Activated T-helper 1 cell treated with anti-CD3 and anti-CD28 coated beads, Interleukin-12 subunit alpha, Interleukin-12 subunit beta, Interleukin-2, Interleukin-4 antibody, amounts not matched to agents 30 ng/mL and 10 ng/mL and 1 ng/mL, durations not matched to agents 14 hours and 24 hours and 36 hours (primary cell): Measurements from ENCODE around the gene ZNF800. TPM values are rescaled to one million over a fixed set of nuclear protein-coding genes. Genes with fewer than 3 reads are reported as not detected.

ENCODE experiments used
- DNase-seq: peaks from one replicate; pipeline ENCODE4 v3.0.0; 2021; ENCODE audit warnings: low spot score
- H3K27ac Mint-ChIP-seq: one replicate; pipeline ENCODE4 v1.8.0; 2021; ENCODE audit warnings: mild to moderate bottlenecking, mixed read lengths
- H3K27me3 Mint-ChIP-seq: one replicate; pipeline ENCODE4 v1.8.0; 2022; ENCODE audit warnings: mild to moderate bottlenecking, moderate library complexity, mixed read lengths; ENCODE audit not compliant: insufficient read depth
- H3K36me3 Mint-ChIP-seq: one replicate; pipeline ENCODE4 v1.8.0; 2021; ENCODE audit warnings: low read depth, mixed read lengths
- H3K4me1 Mint-ChIP-seq: one replicate; pipeline ENCODE4 v1.8.0; 2021; ENCODE audit warnings: low read depth, mixed read lengths
- H3K4me3 Mint-ChIP-seq: one replicate; pipeline ENCODE4 v1.8.0; 2021; ENCODE audit warnings: mild to moderate bottlenecking, moderate library complexity, mixed read lengths
- H3K9me3 Mint-ChIP-seq: one replicate; pipeline ENCODE4 v1.8.0; 2021; ENCODE audit warnings: mixed read lengths
- intact Hi-C: fragments of 100-400 bp; cut with micrococcal nuclease; formaldehyde crosslinking; loops from one replicate; pipeline ENCODE4 v1.15.1; 2024
- total RNA-seq: library from RNA; stranded (reverse); gene quantifications from 2 replicates; pipeline ENCODE4 v1.2.3, GENCODE V29; 2022

Gene ZNF800
- total RNA-seq, 1 donor from 2014 or later: 39.1 TPM

- Mint-ChIP-seq H3K27ac (no peak overlapping the region), H3K4me3 (no peak overlapping the region), H3K36me3 (peaks cover 21% of the 10 kb centered on the region), H3K4me1 (peaks cover 5% of the 10 kb centered on the region), H3K27me3 (no peaks in the 10 kb centered on the region), H3K9me3 (no peaks in the 10 kb centered on the region)
- DNase-seq: no peak
- intact Hi-C loops: no loop called here
Observed at GRCh38 chr7:127361736-127362135, 30.8 kb downstream of the ZNF800 start.

DNA sequence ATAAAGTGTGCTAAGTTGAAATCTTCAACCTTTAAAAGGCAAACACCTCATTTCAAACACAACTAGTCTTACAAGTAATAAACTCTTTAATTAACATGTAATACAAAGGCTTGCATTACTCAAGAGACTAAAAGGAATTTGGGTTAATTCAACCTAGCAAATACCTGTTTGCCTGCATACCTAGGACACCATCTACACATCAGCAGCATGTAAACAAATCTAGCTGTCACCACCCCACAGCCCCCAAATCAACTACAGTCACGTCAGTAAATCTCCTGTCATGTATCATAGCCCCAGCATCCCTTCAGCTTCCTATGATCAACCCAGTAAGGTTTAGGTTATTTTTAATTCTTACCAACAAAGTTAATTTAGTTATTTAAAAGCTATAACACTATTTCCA, 33.5 kb downstream of the ZNF800 start:
- DNase-seq: no peak
- intact Hi-C loops: no loop called here
- Mint-ChIP-seq H3K27me3 (no peaks in the 10 kb centered on the region), H3K4me1 (no peaks in the 10 kb centered on the region), H3K4me3 (no peak overlapping the region), H3K36me3 (peaks cover 22% of the 10 kb centered on the region), H3K27ac (no peak overlapping the region), H3K9me3 (no peaks in the 10 kb centered on the region)

GRCh38 chr7:127353897-127354296, 38.6 kb downstream of the ZNF800 start:
- H3K27ac Mint-ChIP-seq: no peak overlapping the region
- H3K9me3 Mint-ChIP-seq: no peaks in the 10 kb centered on the region
- H3K4me1 Mint-ChIP-seq: peaks cover 4% of the 10 kb centered on the region
- no peak overlapping the region for H3K4me3 Mint-ChIP-seq
- DNase-seq: no peak
- intact Hi-C loops: no loop called here
- peaks cover 23% of the 10 kb centered on the region for H3K36me3 Mint-ChIP-seq
- H3K27me3 Mint-ChIP-seq: no peaks in the 10 kb centered on the region

DNA sequence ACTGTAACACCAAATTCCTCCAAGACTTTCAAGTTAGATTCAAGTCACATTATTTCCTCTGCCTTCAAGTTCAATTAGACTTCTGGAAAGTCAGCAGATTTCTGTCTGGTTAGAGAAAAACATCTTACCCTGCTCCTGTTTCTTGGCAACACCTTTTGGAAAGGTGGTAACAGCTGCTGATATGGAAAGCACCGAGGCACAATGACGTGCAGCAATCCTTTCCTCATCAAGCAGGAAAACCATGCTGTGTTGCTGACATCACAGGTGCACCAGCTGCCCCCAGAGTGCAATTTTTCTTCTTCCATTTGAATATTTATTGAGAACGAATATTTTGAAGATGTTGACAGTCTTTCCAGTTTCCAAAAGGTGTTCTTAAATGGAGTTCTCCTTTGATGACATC, 41.9 kb downstream of the ZNF800 start:
- peaks cover 20% of the 10 kb centered on the region for H3K36me3 Mint-ChIP-seq
- no peak for DNase-seq
- peaks cover 18% of the 10 kb centered on the region for H3K27me3 Mint-ChIP-seq
- intact Hi-C loops: no loop called here
- no peak overlapping the region for H3K4me3 Mint-ChIP-seq
- H3K27ac Mint-ChIP-seq: no peak overlapping the region
- H3K9me3 Mint-ChIP-seq: no peaks in the 10 kb centered on the region
- peaks cover 9% of the 10 kb centered on the region for H3K4me1 Mint-ChIP-seq

GRCh38 chr7:127349881-127350280, 42.6 kb downstream of the ZNF800 start:
- Mint-ChIP-seq H3K9me3 (no peaks in the 10 kb centered on the region), H3K27ac (no peak overlapping the region), H3K4me1 (peaks cover 11% of the 10 kb centered on the region), H3K36me3 (peaks cover 15% of the 10 kb centered on the region), H3K27me3 (peaks cover 24% of the 10 kb centered on the region), H3K4me3 (no peak overlapping the region)
- DNase-seq: no peak
- intact Hi-C loops: loop anchor here (2.0 to 5.0 kb wide), 2 partner anchors 43 to 162 kb away; partner anchors contain the start of gene ZNF800

- Mint-ChIP-seq H3K36me3 (peaks cover 13% of the 10 kb centered on the region), H3K9me3 (no peaks in the 10 kb centered on the region), H3K27me3 (peaks cover 24% of the 10 kb centered on the region), H3K4me3 (peak overlapping the region; percentile 25), H3K27ac (no peak overlapping the region), H3K4me1 (peaks cover 7% of the 10 kb centered on the region)
- intact Hi-C loops: loop anchor here (2.0 to 5.0 kb wide), 2 partner anchors 45 to 164 kb away; partner anchors contain the start of gene ZNF800
- DNase-seq: no peak
Observed at GRCh38 chr7:127348247-127348631, 44.3 kb downstream of the ZNF800 start.

DNA sequence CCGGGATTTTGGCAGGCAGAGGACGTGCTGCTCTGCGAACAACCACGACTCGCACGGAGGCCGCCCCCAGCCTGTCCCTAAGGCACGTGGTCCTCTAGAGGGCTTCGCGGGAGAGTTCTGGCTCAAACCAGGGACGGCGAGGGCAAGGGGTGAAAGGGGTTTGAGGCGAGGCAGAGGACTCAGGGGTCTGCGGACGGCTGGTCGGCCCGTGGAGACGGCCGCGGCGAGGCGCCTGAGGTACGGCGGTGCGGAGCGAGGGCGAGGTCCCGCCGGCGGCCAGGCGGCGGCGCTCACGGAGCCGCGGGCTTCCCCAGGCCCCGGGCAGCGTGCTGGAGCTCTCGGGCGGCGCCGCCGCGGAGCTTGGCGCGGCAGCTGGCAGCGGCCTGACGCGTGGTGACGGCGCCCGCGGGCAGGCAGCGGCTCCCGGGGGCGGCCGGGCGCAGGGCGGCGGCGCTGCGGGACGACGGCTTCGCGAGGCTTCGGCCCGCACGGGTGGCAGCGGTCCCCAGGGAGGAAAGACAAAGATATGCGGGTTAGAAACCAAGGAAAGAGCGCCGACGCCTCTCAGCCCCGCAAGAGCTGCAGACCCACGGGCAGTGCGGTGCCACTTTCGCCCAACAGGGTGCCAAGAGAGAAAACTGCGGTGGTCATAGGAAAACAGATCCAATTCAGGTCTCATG, 44.8 kb downstream of the ZNF800 start:
- no peak overlapping the region for H3K27ac Mint-ChIP-seq
- peak overlapping the region; percentile 25 for H3K4me3 Mint-ChIP-seq
- peaks cover 7% of the 10 kb centered on the region for H3K4me1 Mint-ChIP-seq
- H3K36me3 Mint-ChIP-seq: peaks cover 13% of the 10 kb centered on the region
- intact Hi-C loops: loop anchor here (1.0 to 5.0 kb wide), 4 partner anchors 45 to 165 kb away; partner anchors contain the start of gene ZNF800
- H3K9me3 Mint-ChIP-seq: no peaks in the 10 kb centered on the region
- DNase-seq: peak; percentile 59
- H3K27me3 Mint-ChIP-seq: peaks cover 24% of the 10 kb centered on the region

GRCh38 chr7:127346575-127347256, 45.8 kb downstream of the ZNF800 start:
- H3K36me3 Mint-ChIP-seq: peaks cover 12% of the 10 kb centered on the region
- peaks cover 24% of the 10 kb centered on the region for H3K27me3 Mint-ChIP-seq
- peaks cover 7% of the 10 kb centered on the region for H3K4me1 Mint-ChIP-seq
- DNase-seq: no peak
- H3K27ac Mint-ChIP-seq: no peak overlapping the region
- intact Hi-C loops: loop anchor here (1.0 to 5.0 kb wide), 3 partner anchors 68 to 166 kb away; no protein-coding TSS in a partner anchor
- H3K4me3 Mint-ChIP-seq: peak overlapping the region; percentile 23
- H3K9me3 Mint-ChIP-seq: no peaks in the 10 kb centered on the region

DNA sequence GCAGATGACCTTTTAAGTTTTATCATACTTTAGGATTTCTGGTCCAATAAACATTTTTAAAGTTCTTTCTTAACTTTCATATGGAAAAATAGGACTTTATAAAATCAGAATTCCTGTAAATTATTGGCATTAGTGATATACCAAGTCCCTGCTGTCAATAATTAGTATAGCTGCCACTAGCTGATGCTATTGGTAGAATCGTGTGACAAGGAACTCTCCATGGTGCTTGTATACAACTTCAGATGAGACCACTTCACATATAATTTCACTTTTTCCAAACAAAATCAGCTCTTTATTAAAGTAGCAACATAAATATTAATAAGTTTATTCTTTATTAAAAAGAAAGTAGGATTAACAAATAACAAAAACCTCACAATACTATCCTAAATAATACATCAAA, 49.9 kb downstream of the ZNF800 start:
- Mint-ChIP-seq H3K9me3 (no peaks in the 10 kb centered on the region), H3K36me3 (peaks cover 4% of the 10 kb centered on the region), H3K27me3 (peaks cover 24% of the 10 kb centered on the region), H3K4me3 (no peak overlapping the region), H3K4me1 (peaks cover 7% of the 10 kb centered on the region), H3K27ac (no peak overlapping the region)
- intact Hi-C loops: no loop called here
- DNase-seq: no peak

- H3K27me3 Mint-ChIP-seq: peaks cover 7% of the 10 kb centered on the region
- H3K9me3 Mint-ChIP-seq: no peaks in the 10 kb centered on the region
- no peaks in the 10 kb centered on the region for H3K36me3 Mint-ChIP-seq
- H3K4me1 Mint-ChIP-seq: no peaks in the 10 kb centered on the region
- no peak overlapping the region for H3K27ac Mint-ChIP-seq
- DNase-seq: no peak
- H3K4me3 Mint-ChIP-seq: no peak overlapping the region
- intact Hi-C loops: no loop called here
Observed at GRCh38 chr7:127338122-127338521, 54.4 kb downstream of the ZNF800 start.

DNA sequence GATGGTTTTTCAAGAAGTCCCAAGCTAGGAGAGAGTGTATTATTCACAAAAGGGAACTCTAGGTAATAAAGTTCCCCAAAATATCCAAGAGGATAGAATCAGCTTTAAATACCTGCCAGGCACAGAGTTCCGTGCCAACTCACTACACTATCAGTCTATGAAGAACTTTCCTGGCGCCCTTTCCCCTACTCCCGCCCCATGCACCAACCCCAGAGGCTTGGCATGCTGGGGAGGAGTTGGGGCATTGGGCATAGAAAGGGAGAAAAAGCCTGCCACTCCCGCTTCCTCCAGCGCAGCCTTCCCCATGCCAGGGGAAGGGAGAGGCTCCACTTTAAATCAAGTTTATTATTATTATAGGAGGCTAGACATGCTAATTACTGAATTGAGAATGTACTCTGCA, 54.9 kb downstream of the ZNF800 start:
- H3K9me3 Mint-ChIP-seq: no peaks in the 10 kb centered on the region
- H3K4me3 Mint-ChIP-seq: no peak overlapping the region
- H3K4me1 Mint-ChIP-seq: no peaks in the 10 kb centered on the region
- DNase-seq: no peak
- H3K36me3 Mint-ChIP-seq: no peaks in the 10 kb centered on the region
- intact Hi-C loops: no loop called here
- no peak overlapping the region for H3K27ac Mint-ChIP-seq
- H3K27me3 Mint-ChIP-seq: peaks cover 7% of the 10 kb centered on the region

GRCh38 chr7:127336458-127336857, 56.0 kb downstream of the ZNF800 start:
- Mint-ChIP-seq H3K4me1 (no peaks in the 10 kb centered on the region), H3K36me3 (no peaks in the 10 kb centered on the region), H3K4me3 (no peak overlapping the region), H3K9me3 (no peaks in the 10 kb centered on the region), H3K27ac (no peak overlapping the region), H3K27me3 (peaks cover 13% of the 10 kb centered on the region)
- DNase-seq: no peak
- intact Hi-C loops: no loop called here

DNA sequence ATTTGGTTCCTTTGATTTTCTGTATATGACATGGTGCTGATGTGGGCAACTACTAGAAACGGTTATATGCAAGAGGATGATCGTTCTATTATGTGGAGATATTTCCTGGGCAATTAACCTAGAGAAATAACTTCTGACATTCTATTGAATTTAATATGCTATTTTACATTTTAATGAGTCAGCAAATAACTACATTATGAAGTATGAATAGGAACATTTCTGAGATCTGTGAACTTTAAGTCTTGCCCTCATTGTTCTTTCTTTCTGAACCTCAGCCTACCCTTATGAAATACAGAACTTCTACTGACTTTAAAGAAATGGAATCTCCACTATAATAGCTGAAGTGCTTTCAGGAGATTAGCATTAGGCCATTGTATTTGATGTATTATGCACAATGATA, 59.6 kb downstream of the ZNF800 start:
- Mint-ChIP-seq H3K4me1 (no peaks in the 10 kb centered on the region), H3K27ac (no peak overlapping the region), H3K9me3 (no peaks in the 10 kb centered on the region), H3K36me3 (no peaks in the 10 kb centered on the region), H3K27me3 (peaks cover 22% of the 10 kb centered on the region), H3K4me3 (no peak overlapping the region)
- intact Hi-C loops: no loop called here
- DNase-seq: no peak
